Heart right ventricle (tissue), 16 donors: ENCODE data around the gene FERMT2. TPM values are rescaled to one million over a fixed set of nuclear protein-coding genes. Genes with fewer than 3 reads are reported as not detected.

Experiments
- ATAC-seq, 8 donors: fragments of 200-7000 bp; cut with Tn5 transposase; one replicate each; pipeline ENCODE4 v1.9.1; 2020; ENCODE audit warnings: mild to moderate bottlenecking in 8 of 8, moderate library complexity in 8 of 8, moderate number of reproducible peaks in 1 of 8
- DNase-seq, 2 donors: peaks; one replicate each; pipeline ENCODE4 v3.0.0-alpha.2; 2020
- H3K27ac ChIP-seq, 10 donors: fragments of 200-600 bp; sonication (generic) in 2 of 10; one replicate each; pipeline versions ENCODE4 v1.5.0 to v1.8.0; 2020 to 2022; ENCODE audit warnings: mild to moderate bottlenecking in 3 of 10
- H3K27me3 ChIP-seq, 7 donors: fragments of 200-600 bp; one replicate each; pipeline ENCODE4 v1.8.0; 2021 to 2022; ENCODE audit warnings: mild to moderate bottlenecking in 2 of 7
- H3K36me3 ChIP-seq, 9 donors: fragments of 200-600 bp; sonication (generic) in 1 of 9; one replicate each; pipeline versions ENCODE4 v1.5.0 to v1.8.0; 2020 to 2022; ENCODE audit warnings: mild to moderate bottlenecking in 2 of 9
- H3K4me1 ChIP-seq, 9 donors: fragments of 200-600 bp; sonication (generic) in 1 of 9; one replicate each; pipeline versions ENCODE4 v1.5.0 to v1.8.0; 2020 to 2022; ENCODE audit warnings: mild to moderate bottlenecking in 4 of 9
- H3K4me3 ChIP-seq, 10 donors: fragments of 200-600 bp; sonication (generic) in 2 of 10; one replicate each; pipeline versions ENCODE4 v1.5.0 to v1.8.0; 2020 to 2022; ENCODE audit warnings: mild to moderate bottlenecking in 7 of 10, moderate library complexity in 2 of 10
- H3K9me3 ChIP-seq, 11 donors: fragments of 200-600 bp in 10 of 11; sonication (generic) in 2 of 11; one replicate each; pipeline versions ENCODE4 v1.5.0 to v1.8.0; 2013 to 2022; ENCODE audit warnings: mild to moderate bottlenecking in 2 of 11, control low read depth in 1 of 11, moderate library complexity in 1 of 11
- WGBS, 2 donors: extraction: QIAGEN DNeasy Blood & Tissue Kit; methylation state at CpG; one replicate each; pipeline ENCODE4 v1.1.7; 2013; ENCODE audit warnings: inconsistent platforms in 1 of 2; 5-methylcytosine and 5-hydroxymethylcytosine counted together
- intact Hi-C, 10 donors: fragments of 100-400 bp; cut with DNase I; formaldehyde crosslinking; loops; one replicate each; pipeline versions ENCODE4 v1.11.1 to v1.14.2; 2022
- long read RNA-seq, 3 donors: library from polyadenylated mRNA; unstranded; transcript quantifications; one replicate each; pipeline ENCODE4 v2.0.0, GENCODE V29; 2020 to 2021
- polyA plus RNA-seq, 2 donors: library from polyadenylated mRNA; stranded (reverse); fragments of 200-250 nt; gene quantifications; one replicate each; pipeline ENCODE4 v1.2.3, GENCODE V29; 2013
- total RNA-seq, 10 donors: library from RNA; stranded (reverse); fragmentation: NEBNext Ultra II Directional in 3 of 10; extraction: Animal tissue kit (Norgen Biotek cat#: 25700) in 3 of 10; gene quantifications; one replicate each; pipeline versions ENCODE4 v1.2.1 to v1.2.4, GENCODE V29; 2021 to 2023
- TF ChIP-seq, protein P1 (sequence below), 9 donors: fragments of 200-600 bp; sonication (generic) in 2 of 9; IDR thresholded peaks; one replicate each; pipeline versions ENCODE4 v1.5.0 to v1.8.0; 2021 to 2022; ENCODE audit warnings: antibody characterized with exemption in 9 of 9, mild to moderate bottlenecking in 5 of 9, moderate library complexity in 1 of 9
- donor health status: Arrhythmogenic right ventricular cardiomyopathy.
- donor health status: ischemic (EF 13 %, LVEDD 7.1; RV severe dilation, severe dysfunction).
- donor health status: healthy with polysubstance abuse.
- donor health status: DM: no; HTN: yes; CAD: no.
- donor health status: DM: no; HTN: no; CAD: no.
- donor health status: ischemic (EF 25% LVEDD 6.9; RV normal size, moderate dysfunction).
- donor health status: ischemic (EF 25% LVEDD 5.7; RV mildly dilated, moderate dysfunction).
- donor health status: healthy.
- donor health status: DM: yes; HTN: yes; CAD: no.
- donor health status: Ischemic cardiomyopathy.
- donor health status: ischemic (EF 35%, LVEDD 5.7; RV mildly dilated, moderate dysfunction).
- donor health status: nonischemic (EF 11% LVEDD 7.7; RV severe dilation, severe dysfunction).
- donor health status: DM: yes; HTN: yes; CAD: no.
- donor health status: PGD.
- donor health status: ischemic (EF 29% LVEDD 5.4; RV normal size, mild dysfunction).
- donor health status: nonischemic (EF 23%, LVEDD 6.1; RV moderate dilation, normal function).

Gene FERMT2, protein sequence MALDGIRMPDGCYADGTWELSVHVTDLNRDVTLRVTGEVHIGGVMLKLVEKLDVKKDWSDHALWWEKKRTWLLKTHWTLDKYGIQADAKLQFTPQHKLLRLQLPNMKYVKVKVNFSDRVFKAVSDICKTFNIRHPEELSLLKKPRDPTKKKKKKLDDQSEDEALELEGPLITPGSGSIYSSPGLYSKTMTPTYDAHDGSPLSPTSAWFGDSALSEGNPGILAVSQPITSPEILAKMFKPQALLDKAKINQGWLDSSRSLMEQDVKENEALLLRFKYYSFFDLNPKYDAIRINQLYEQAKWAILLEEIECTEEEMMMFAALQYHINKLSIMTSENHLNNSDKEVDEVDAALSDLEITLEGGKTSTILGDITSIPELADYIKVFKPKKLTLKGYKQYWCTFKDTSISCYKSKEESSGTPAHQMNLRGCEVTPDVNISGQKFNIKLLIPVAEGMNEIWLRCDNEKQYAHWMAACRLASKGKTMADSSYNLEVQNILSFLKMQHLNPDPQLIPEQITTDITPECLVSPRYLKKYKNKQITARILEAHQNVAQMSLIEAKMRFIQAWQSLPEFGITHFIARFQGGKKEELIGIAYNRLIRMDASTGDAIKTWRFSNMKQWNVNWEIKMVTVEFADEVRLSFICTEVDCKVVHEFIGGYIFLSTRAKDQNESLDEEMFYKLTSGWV
- total RNA-seq = 100 to 1,000 TPM in 9 of 10 donors, 10 to 100 TPM in 1; 89.1 to 175 (median 115) TPM
- 10 to 100 TPM; 45.7 to 67.7 TPM for polyA plus RNA-seq
- long read RNA-seq, donor 1, transcript FERMT2-201 (15 exons, 3,338 nt) = minor isoform, 9 of 82 reads
- long read RNA-seq, donor 1, transcript FERMT2-215 (15 exons, 2,482 nt) = major isoform, 16 of 82 reads
- long read RNA-seq, donor 1, partial matches to known transcripts = 33 of 82 reads
- long read RNA-seq, donor 1, other reads (novel, unspliced or antisense) = 24 of 82 reads
- long read RNA-seq, donor 2, transcript FERMT2-215 (15 exons, 2,482 nt) = major isoform, 7 of 96 reads
- long read RNA-seq, donor 2, transcript FERMT2-201 (15 exons, 3,338 nt) = minor isoform, 5 of 96 reads
- long read RNA-seq, donor 2, partial matches to known transcripts = 43 of 96 reads
- long read RNA-seq, donor 2, other reads (novel, unspliced or antisense) = 40 of 96 reads
- long read RNA-seq, donor 3, transcript FERMT2-215 (15 exons, 2,482 nt) = major isoform, 22 of 169 reads
- long read RNA-seq, donor 3, transcript FERMT2-201 (15 exons, 3,338 nt) = minor isoform, 8 of 169 reads
- long read RNA-seq, donor 3, partial matches to known transcripts = 68 of 169 reads
- long read RNA-seq, donor 3, other reads (novel, unspliced or antisense) = 68 of 169 reads

- Histone ChIP-seq H3K27ac (peak within 1 kb of the TSS; percentile 96 to 100 (median 99)), H3K4me3 (peak within 1 kb of the TSS; percentile 76 to 98 (median 86)), H3K9me3 (no peaks in the 10 kb centered on the region), H3K36me3 (peaks cover 0 to 20% (median 0%) of the 10 kb centered on the region in 9 donors), H3K27me3 (peaks cover 0 to 68% (median 0%) of the 10 kb centered on the region in 7 donors), H3K4me1 (peaks cover 0 to 48% (median 44%) of the 10 kb centered on the region in 9 donors)
- DNase-seq (peak; percentile 92), ATAC-seq (peak; percentile 85 to 97 (median 92))
- intact Hi-C loops = loop anchor here in 5 of 10 donors (2.0 to 10.0 kb wide), 7 partner anchors 44 to 354 kb away; no protein-coding TSS in a partner anchor
- WGBS, 2 donors = 1% methylated on average over 62 to 93 of the region's 95 CpGs
- TF ChIP-seq, protein P1, sequence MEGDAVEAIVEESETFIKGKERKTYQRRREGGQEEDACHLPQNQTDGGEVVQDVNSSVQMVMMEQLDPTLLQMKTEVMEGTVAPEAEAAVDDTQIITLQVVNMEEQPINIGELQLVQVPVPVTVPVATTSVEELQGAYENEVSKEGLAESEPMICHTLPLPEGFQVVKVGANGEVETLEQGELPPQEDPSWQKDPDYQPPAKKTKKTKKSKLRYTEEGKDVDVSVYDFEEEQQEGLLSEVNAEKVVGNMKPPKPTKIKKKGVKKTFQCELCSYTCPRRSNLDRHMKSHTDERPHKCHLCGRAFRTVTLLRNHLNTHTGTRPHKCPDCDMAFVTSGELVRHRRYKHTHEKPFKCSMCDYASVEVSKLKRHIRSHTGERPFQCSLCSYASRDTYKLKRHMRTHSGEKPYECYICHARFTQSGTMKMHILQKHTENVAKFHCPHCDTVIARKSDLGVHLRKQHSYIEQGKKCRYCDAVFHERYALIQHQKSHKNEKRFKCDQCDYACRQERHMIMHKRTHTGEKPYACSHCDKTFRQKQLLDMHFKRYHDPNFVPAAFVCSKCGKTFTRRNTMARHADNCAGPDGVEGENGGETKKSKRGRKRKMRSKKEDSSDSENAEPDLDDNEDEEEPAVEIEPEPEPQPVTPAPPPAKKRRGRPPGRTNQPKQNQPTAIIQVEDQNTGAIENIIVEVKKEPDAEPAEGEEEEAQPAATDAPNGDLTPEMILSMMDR (IDR thresholded peaks at IDR 0.05) = peak in 1 of 9 donors; percentile 0
Observed at GRCh38 chr14:52950898-52951680, at the start of gene FERMT2. TSS of gene FERMT2 (minus strand) at chr14:52951050. CDS start at chr14:52950568, 482 bp downstream.

DNA sequence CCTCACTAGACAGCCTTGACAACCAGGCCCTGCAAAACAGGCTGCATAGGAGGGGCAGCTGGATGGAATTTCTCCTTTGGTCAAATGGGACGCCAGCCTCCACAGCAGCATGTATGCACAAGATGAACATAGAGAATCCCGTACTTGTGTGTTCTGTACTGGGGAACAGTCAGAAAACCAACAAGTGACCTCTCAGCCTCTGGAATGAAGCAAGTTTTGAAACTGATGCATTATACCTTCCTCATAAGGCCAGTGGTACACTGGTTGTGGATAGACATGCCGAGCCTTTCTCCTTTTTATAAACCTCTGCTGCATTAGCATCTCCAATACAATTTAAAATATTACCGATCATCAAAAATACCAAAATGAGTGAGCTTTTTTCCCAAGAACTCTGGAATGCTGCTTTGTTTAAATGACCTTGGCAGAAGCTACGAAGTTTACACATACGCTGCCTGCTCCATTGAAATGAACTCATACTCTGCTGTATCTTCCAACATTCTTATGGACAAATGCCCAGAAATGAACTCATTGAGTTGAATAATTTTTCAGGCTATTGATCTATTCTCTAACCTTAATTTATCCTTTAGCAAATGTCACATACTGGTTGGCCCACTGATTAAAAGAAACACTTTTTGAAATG, 47.6 kb upstream of the FERMT2 start:
- intact Hi-C loops = no loop called here
- no peak overlapping the region for H3K27ac ChIP-seq
- peak in 3 of 8 donors; percentile 39 to 59 (median 41) for ATAC-seq

GRCh38 chr14:52996493-52996892, 45.6 kb upstream of the FERMT2 start:
- no peaks in the 10 kb centered on the region for H3K9me3 ChIP-seq
- no peaks in the 10 kb centered on the region for H3K4me1 ChIP-seq
- TF ChIP-seq, protein P1 (IDR thresholded peaks at IDR 0.05) = no peak
- WGBS, 2 donors = 78 to 88% methylated on average over 2 of the region's 2 CpGs
- no peaks in the 10 kb centered on the region for H3K27me3 ChIP-seq
- no peaks in the 10 kb centered on the region for H3K36me3 ChIP-seq
- DNase-seq (no peak), ATAC-seq (no peak)
- H3K27ac ChIP-seq = no peak overlapping the region
- intact Hi-C loops = no loop called here
- H3K4me3 ChIP-seq = no peak overlapping the region

More for the DNA sequence above, 47.6 kb upstream of the FERMT2 start:
- TF ChIP-seq, protein P1 (IDR thresholded peaks at IDR 0.05) = no peak
- 69 to 74% methylated on average over 6 of the region's 6 CpGs for WGBS, 2 donors
- Histone ChIP-seq H3K27me3 (no peaks in the 10 kb centered on the region), H3K9me3 (no peaks in the 10 kb centered on the region), H3K36me3 (no peaks in the 10 kb centered on the region), H3K4me1 (peaks cover 0 to 7% (median 0%) of the 10 kb centered on the region in 9 donors), H3K4me3 (no peak overlapping the region)
- DNase-seq = no peak
